COLO668 (cell line): ENCODE measurements around the gene OR2H1.
"Not testable (repeated sequence)": the region's sequence is repeated elsewhere in the genome, so short reads cannot be mapped to it uniquely, and the experiment has no call there.

ENCODE experiments used
- DNase-seq: peaks from one replicate; lab custom pipeline; 2025; ENCODE audit not compliant: unreplicated experiment; lab: John Stamatoyannopoulos, UW

OR2H1 gene

DNA sequence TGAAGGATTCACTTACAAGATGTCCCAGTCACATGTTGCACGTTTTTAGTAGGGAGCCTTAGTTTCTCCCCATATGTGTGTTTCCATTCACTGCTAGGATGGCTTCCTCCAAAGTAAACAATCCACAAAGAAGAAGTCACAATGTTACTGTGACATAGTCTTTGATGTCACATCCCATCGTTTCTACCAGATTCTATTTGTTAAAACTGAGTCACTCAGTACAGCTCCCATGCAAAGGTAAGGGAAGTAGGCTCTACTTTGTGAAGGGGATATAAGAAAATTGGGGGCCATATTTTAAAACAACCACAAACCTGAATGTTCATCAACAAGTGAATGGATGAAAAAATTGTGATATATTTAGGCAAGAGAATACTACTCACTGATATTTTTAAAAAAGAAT is at the start of gene OR2H1, which contains the start of gene OR11A1:
TSS of gene OR2H1 (plus strand) at position 185 of the 400 bp plus-strand sequence. CDS start 4,615 bp downstream, outside the sequence.
TSS of gene OR11A1 (minus strand) at position 101 of the 400 bp plus-strand sequence. CDS start 29,430 bp downstream, outside the sequence.
- no peak for DNase-seq

DNA sequence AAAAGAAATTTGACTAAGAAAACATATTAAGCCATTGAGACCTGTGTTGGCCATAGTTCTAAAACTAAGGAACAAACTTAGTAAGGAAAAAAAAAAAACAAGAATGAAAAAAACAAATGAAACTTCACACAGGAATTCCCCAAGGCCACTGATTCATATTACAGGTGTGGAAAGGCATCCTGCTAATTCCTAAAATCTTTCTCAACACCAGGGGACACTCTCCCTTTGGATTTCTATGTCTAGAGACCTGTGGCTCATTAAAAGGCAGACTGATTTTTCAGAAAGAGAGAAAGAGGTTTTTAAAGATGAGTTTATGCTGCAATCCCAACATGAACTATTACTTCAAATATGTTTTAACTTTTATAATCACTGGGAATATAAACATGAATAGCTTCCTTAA is 42.4 kb upstream of the OR2H1 start, which contains the start of gene OR12D1:
TSS of gene OR12D1 (plus strand) at position 341 of the 400 bp plus-strand sequence.
- no peak for DNase-seq

DNA sequence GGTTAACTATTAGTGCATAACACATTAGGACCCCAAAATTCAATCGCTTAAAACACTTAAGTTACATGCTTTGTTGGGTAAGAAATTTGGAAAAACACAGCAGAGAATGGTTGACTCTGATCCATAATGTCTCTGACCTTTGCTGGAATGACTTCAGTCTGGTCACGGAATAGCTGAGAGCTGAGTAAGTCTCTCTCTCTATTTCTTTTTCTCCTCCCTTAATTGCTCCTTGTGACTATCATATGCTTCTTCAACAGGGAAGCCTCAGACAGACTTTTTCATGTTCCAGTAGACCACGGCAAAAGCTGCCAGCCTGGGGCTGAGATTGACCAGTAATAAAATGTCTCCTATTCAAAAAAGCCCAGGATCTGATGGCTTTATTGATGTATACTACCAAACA is 37.4 kb upstream of the OR2H1 start:
- no peak for DNase-seq

DNA sequence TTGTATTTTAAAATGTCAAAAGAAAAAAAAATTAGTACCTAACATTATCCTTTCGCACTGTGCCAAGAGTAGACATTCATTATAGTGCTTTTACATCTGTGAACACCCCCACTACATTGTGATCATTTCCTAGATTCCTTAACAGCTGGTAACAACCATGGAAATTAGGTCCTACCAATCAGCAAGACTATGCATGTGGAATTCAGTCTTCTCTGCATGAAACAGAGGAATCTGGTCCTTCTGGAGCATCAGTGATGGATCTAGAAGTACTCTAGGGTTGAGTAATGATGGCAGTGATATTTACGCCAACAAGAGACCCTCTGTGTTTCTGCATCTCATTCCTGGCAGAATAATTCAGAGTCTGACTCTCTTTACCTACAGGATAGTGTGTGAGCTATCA is 32.8 kb upstream of the OR2H1 start:
- no peak for DNase-seq

DNA sequence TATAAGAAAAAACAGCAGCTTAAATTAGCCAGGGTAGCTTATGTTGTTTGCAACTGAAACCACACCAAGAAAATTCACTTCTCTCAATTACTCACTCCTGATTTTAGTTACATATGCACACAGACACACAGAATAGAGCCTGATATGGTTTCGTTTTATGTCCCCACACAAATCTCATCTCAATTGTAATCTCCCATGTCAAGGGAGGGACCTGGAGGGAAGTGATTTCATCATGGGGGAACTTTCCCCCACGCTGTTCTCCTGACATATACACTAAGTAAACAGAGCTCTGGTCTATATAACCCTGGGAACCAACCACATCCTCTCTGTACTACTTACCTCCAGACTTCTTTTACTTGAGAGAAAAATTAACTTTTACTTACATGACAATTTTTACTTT is 32.4 kb upstream of the OR2H1 start:
- no peak for DNase-seq

DNA sequence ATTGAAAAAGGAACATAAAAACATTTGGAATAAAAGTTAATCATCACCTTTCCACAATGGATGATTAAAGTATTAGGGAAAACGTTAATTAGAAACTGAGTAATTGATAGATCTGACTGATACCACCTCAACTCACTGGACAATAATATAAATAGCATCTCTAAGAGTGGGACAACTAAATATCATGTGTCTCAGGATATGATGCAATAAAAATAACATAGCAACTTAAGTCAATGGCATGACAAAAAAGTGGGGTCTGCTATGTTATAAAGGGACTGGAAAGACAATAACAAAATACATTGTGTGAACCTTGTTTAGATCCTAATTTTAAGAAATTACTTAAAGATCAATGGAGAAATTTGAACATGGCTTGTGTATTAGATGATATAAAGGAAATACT is 31.9 kb upstream of the OR2H1 start:
- DNase-seq, result no peak

DNA sequence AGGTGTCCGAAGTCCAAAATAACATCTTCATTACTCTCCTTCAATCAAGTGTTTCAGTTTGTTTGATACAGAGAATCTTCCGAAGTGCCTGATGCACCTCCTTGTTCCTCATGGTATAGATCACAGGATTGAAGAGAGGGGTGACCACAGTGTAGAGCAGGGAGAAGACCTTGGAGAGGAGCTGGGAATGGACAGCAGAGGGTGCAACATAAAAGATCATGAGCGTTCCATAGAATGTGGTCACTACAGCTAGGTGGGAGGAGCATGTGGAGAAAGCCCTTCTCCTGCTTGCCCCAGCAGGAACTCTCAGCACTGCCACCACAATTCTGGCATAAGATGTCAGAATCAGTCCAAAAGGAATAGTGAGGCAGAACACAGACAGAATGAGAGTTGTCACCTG is 30.3 kb upstream of the OR2H1 start:
- DNase-seq, result no peak

DNA sequence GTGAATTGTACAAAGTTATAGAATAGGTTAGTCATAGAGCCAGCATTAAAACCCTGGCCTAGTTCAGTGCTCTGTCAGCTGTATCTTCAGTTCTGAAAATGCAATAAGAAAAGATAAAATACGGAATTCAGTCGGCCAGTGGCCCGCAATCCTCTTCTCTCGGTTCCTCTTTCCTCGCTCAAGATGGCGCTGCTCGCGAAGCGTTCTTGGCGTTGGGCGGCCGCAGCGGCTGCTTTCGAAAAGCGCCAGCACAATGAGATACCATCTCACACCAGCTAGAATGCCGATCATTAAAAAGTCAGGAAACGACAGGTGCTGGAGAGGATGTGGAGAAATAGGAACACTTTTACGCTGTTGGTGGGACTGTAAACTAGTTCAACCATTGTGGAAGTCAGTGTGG is 20.2 kb upstream of the OR2H1 start:
- not testable (repeated sequence) for DNase-seq

DNA sequence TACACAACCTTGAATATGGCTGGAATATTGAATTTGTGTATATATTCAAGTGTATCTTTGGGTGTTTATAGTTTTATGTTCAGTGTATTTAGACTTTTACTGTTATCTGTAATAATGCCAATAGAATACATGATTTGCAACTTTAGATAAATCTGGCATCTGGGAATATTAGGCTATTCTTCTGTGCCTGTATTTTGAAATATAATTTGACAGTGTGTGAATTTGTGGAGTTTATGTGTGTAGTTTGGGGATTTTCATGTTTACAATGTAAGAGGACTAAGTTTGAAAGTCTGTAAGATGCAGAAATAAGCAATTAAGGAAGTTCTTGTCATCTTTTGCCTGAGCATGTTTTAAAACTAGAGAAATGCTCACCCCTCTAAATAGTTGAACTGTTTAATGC is 17.9 kb upstream of the OR2H1 start, which contains the start of gene OR10C1:
TSS of gene OR10C1 (plus strand) at position 301 of the 400 bp plus-strand sequence. CDS start 710 bp downstream, outside the sequence.
- DNase-seq, result no peak

DNA sequence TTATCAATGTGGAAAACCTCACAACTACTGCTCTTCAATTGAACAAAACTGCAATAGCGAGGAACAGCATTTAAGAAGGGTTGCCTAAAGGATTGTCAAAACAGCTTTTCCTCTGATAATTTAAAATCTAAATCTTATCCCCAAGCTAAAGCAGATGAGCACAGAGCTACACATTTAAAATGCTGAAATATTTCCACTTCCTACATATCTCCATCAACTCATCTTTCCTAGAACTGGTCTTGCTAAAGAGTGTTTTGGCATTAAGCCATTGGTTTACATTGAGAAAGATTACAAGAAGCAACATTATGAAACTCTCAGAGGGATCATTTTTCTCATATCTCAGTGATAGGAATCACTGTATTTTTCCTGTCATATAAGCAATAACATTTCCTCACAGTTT is 14.2 kb upstream of the OR2H1 start:
- DNase-seq, result no peak

DNA sequence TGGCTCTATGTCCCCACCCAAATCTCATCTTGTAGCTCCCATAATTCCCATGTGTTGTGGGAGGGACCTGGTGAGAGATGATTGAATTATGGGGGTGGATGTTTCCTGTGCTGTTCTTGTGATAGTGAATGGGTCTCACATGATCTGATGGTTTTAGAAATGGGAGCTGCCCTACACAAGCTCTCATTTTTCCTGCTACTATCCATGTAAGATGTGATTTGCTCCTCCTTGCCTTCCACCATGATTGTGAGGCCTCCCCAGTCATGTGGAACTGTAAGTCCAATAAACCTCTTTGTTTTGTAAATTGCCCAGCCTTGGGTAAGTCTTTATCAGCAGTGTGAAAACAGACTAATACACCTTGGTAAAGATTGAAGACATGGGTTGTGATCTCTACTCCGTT is 12.9 kb upstream of the OR2H1 start:
- not testable (repeated sequence) for DNase-seq

DNA sequence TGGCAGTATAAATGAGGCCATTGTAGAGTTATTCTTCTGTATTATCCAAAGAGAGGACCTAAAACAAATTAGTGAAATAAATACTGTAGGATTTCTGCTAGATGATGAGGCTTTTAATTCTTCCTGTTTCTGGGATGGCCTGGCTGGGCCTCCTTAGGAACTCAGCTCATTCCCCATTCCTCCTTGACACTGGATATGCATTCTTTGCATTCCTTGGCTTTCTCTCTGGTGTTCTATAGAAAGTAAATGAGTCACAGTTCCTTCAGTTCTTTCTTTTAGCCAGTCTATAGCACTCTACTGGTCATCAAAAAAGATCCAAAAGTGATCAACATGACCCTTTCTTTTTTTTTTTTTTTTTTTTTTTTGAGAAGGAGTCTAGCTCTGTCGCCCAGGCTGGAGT is 9.3 kb upstream of the OR2H1 start:
- DNase-seq, result no peak

DNA sequence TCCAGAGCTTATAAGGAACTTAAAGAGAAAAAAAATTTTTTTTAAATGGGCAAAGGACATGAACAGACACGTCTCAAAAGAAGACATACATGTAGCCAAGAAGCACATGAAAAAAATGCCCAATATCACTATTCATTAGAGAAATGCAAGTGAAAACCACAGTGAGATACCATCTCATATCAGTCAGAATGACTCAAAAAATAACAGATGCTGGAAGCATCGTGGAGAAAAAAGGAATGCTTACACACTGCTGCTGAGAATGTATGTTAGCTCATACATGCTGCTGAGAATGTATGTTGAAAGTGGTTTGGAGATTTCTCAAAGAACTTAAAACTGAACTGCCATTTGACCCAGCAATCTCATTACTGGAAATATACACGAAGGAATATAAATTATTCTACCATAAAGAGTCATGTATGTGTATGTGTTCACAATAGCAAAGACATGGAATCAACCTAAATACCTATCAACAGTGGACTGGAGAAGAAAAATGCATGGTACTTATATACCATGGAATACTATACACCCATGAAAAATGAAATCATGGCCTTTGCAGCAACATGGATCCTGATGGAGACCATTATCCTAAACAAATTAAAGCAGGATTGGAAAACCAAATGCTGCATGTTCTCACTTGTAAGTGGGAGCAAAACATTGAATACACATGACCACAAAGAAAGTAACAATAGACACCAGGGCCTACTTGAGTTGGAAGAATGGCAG is 5.3 kb upstream of the OR2H1 start:
- no peak for DNase-seq

DNA sequence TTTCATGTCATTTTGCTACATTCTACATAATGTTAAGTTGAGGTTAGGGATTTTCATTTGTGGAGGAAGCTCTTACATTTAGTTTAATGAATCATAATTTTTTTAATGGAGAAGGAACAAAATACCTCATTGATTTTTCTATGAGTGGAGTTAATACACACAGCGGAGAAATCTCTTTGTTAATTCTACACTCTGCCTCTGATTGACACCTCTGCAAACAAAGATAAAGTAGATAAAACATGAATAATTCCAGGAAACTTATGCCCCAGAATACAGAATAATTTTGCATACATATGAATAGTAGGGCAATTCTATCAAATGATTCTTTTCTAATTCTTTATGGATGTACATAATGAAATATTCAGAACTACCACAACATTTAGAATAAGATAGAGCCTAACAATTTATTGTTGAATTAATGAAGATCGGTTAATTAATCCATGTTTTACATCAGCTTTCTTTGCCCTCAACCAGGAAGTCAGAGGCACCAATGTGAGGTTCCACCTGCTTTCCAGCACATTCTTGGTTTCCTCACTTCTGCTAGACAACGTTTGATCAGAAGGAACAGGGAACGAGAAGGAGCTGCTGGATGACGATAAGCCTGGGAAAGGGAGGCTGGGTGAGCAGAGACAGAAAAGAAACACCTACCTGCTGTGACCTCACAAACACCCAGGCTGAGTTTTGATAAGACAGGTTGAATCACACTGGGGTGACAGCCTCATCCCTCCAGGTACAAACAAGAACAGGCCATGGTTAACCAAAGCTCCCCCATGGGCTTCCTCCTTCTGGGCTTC is 4.3 kb downstream of the OR2H1 start:
- DNase-seq, result no peak

DNA sequence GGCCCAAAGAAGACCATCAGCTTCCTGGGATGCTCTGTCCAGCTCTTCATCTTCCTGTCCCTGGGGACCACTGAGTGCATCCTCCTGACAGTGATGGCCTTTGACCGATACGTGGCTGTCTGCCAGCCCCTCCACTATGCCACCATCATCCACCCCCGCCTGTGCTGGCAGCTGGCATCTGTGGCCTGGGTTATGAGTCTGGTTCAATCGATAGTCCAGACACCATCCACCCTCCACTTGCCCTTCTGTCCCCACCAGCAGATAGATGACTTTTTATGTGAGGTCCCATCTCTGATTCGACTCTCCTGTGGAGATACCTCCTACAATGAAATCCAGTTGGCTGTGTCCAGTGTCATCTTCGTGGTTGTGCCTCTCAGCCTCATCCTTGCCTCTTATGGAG is 5.1 kb downstream of the OR2H1 start:
- no peak for DNase-seq

DNA sequence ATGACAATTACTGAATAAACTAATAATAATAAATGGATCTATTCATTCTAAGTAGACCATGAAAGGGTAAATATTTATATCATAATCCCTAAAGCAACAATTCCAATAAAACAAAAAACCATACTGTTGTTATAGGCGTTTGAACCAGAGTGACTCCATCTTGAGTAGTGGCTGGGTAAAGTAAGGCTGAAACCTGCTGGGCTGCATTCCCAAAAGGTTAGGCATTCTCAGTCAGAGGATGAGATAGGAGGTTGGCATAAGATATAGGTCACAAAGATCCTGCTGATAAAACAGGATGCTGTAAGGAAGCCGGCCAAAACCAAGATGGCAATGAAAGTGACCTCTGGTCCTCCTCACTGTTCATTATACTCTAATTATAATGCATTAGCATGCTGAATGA is 8.3 kb downstream of the OR2H1 start:
- no peak for DNase-seq

DNA sequence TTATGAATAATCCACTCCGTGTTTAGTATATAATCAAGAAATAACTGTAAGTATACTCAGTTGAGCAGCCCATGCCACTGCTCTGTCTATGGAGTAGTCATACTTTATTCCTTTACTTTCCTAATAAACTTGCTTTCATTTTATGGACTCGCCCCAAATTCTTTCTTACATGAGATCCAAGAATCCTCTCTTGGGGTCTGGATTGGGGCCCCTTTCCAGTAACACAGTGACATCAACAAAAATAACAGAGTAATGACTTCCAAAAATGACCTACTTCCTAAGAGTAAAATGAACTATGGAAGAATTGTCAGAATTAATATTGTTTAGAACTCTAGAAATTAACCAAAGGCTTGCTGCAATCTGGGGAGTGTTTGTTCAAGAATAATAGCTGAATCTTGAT is 8.8 kb downstream of the OR2H1 start:
- no peak for DNase-seq

DNA sequence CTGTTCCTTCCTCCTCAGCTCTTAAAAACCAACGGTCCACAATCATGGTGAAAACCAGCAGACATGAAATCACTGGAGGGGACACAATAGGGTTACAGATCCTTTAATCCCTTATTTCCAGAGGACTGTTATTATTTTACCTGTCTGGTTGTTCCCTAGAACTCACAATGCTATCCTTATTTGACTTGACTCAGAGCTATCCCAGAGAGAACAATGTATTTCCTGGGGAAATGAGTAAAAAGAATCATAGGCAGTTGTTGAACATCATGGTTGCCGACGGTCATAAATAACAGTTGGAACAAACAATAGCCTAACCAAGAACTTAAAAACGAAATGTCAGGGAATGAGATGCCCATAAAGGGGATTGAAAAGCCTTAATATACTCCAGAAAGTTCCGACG is 9.3 kb downstream of the OR2H1 start:
- no peak for DNase-seq

DNA sequence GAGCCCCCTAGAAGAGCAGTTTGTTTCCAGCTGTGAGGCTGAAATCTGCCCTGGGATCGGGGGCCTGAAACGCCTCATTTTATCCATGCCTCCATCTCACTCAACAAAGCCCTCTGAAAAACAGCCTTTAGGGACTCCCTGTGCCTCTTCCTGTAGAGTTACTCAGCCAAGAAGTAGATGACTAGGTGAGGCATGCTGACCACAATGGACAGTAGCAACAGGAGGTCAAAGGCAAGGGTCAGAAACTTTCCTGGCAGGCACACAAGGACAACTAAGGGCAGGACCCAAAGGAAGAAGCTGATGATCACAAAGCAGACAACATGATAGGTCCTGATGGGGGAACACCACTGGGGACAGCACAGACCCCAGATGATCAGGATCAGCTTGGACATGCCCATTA is 18.0 kb downstream of the OR2H1 start:
- no peak for DNase-seq

DNA sequence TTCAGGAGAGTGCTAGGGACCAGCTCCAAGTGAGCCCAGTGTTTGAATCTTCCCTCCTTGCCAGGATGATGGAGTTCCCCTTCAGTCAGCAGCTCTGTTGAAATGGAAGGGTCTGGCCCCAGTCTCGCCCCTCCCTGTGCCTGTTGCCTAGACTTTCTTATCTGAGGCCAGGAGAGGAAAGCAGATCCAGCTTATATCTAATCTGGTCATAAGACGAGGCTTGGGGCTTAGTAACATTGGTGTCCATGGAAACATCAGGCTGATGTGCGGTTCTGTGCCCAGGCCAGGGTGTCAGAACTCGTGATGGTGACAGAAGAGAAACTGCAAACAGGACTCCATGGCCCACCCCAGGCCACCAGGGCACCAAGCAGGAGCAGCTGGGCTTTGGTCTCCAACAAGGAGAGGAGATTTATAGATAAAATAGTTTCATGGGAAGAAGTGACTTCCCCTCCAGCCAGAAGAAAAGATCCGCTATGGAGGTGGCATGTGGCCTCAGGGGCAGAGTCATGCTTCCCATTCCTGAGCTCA is 21.0 kb downstream of the OR2H1 start:
- no peak for DNase-seq

DNA sequence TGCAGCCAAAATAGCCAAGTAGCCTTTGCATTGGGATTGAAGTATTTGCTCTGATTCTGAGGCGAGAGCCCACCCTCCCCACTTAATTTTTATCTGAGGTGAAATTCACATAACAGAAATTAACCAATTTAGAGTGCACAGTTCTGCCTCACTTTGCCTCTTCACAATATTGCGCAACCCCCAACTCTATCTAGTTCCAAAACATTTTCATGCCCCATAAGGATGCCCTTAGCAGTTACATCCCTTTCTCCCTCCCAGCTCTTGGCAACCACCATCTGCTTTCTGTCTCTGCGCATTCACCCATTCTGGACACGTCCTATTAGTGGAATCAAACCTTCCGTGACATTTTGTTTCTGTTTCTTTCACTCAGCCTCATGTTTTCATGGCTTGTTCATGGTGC is 21.8 kb downstream of the OR2H1 start:
- DNase-seq, result no peak

DNA sequence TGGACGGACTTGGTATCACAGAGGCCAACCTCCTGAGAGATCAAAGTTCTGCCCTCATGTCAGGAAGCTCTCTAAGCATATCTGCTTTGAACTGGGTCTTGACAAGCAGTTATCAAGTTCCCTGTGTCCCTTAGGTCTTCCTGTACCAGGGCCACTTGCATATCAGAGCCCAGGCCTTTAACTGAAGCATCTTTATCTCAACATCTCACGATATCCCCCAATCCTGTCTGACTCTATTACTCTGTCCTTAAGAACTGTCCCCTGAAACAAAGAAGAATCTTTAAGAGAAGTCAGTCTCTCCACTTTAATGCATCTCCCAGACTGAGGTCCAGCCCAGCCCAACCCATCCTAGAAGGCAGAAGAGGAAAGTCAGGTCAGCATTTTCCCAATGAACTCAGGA is 22.6 kb downstream of the OR2H1 start:
- no peak for DNase-seq
